ENCODE measurements around the gene ACOT11. TPM values are rescaled to one million over a fixed set of nuclear protein-coding genes. Genes with fewer than 3 reads are reported as not detected.

The ACOT11 gene
- total RNA-seq = 2.3 and 2.8 TPM in 2 replicates

GRCh38 chr1:54547601-54548388 lies at the start of gene ACOT11:
ACOT11 (plus strand) TSS chr1:54548228; CDS start chr1:54548310, 82 bp downstream.

GRCh38 chr1:54623216-54624007 lies 75.4 kb downstream of the ACOT11 start, which contains the start of gene FAM151A:
FAM151A (minus strand) TSS chr1:54623525; CDS start chr1:54623395, 130 bp downstream.

GRCh38 chr1:54640863-54641836 lies 93.1 kb downstream of the ACOT11 start, which contains the start of gene MROH7:
MROH7 (plus strand) TSS chr1:54641786; CDS start chr1:54652927, 11,141 bp downstream.

Other genes with a start within 250 kb of the ACOT11 start
- gene SSBP3, start 141.8 kb upstream of the ACOT11 start, total RNA-seq = 12.4 and 21.6 TPM in 2 replicates
- gene FAM151A, start 75.3 kb downstream of the ACOT11 start, total RNA-seq = not detected in 2 replicates
- not detected in 2 replicates for gene MROH7, start 93.6 kb downstream of the ACOT11 start, total RNA-seq
- 24.5 and 32.9 TPM in 2 replicates for gene TTC4, start 167.6 kb downstream of the ACOT11 start, total RNA-seq
- 3.5 and 3.7 TPM in 2 replicates for gene PARS2, start 216.3 kb downstream of the ACOT11 start, total RNA-seq

All from myometrial cell (primary cell).